ENCODE measurements around the gene PRSS50.

Gene PRSS50

GRCh38 chr3:46684891-46685290 is 32.8 kb downstream of the PRSS50 start:
- no peak overlapping the region for H3K4me3 ChIP-seq (ENCODE audit: low read length in 2 of 2)
- no peaks in the 10 kb centered on the region for H3K4me1 ChIP-seq (ENCODE audit: control insufficient read depth, insufficient read depth, low read length)
- H3K36me3 ChIP-seq (ENCODE audit: control insufficient read depth in 2 of 2, insufficient read depth in 2 of 2, low read length in 2 of 2), result peaks cover 0 to 2% of the 10 kb centered on the region in 2 donors
- H3K9ac ChIP-seq (ENCODE audit: low read length in 2 of 2), result no peak overlapping the region
- H3K27me3 ChIP-seq (ENCODE audit: control insufficient read depth in 1 of 2, insufficient read depth in 2 of 2, low read length in 2 of 2), result no peaks in the 10 kb centered on the region
- H3K9me3 ChIP-seq (ENCODE audit: control insufficient read depth in 2 of 2, low read length in 2 of 2), result no peaks in the 10 kb centered on the region
- no peak overlapping the region for H3K27ac ChIP-seq (ENCODE audit: low read length)

GRCh38 chr3:46682974-46683373 is 34.7 kb downstream of the PRSS50 start:
- Histone ChIP-seq H3K9me3 (ENCODE audit: control insufficient read depth in 2 of 2, low read length in 2 of 2) (no peaks in the 10 kb centered on the region), H3K36me3 (ENCODE audit: control insufficient read depth in 2 of 2, insufficient read depth in 2 of 2, low read length in 2 of 2) (no peaks in the 10 kb centered on the region), H3K4me1 (ENCODE audit: control insufficient read depth, insufficient read depth, low read length) (no peaks in the 10 kb centered on the region), H3K9ac (ENCODE audit: low read length in 2 of 2) (no peak overlapping the region), H3K27ac (ENCODE audit: low read length) (no peak overlapping the region), H3K4me3 (ENCODE audit: low read length in 2 of 2) (no peak overlapping the region), H3K27me3 (ENCODE audit: control insufficient read depth in 1 of 2, insufficient read depth in 2 of 2, low read length in 2 of 2) (no peaks in the 10 kb centered on the region)

- no peaks in the 10 kb centered on the region for H3K4me1 ChIP-seq (ENCODE audit: control insufficient read depth, insufficient read depth, low read length)
- no peaks in the 10 kb centered on the region for H3K9me3 ChIP-seq (ENCODE audit: control insufficient read depth in 2 of 2, low read length in 2 of 2)
- no peak overlapping the region for H3K9ac ChIP-seq (ENCODE audit: low read length in 2 of 2)
- no peak overlapping the region for H3K4me3 ChIP-seq (ENCODE audit: low read length in 2 of 2)
- no peak overlapping the region for H3K27ac ChIP-seq (ENCODE audit: low read length)
- H3K36me3 ChIP-seq (ENCODE audit: control insufficient read depth in 2 of 2, insufficient read depth in 2 of 2, low read length in 2 of 2), result no peaks in the 10 kb centered on the region
- H3K27me3 ChIP-seq (ENCODE audit: control insufficient read depth in 1 of 2, insufficient read depth in 2 of 2, low read length in 2 of 2), result no peaks in the 10 kb centered on the region
These were observed 35.7 kb downstream of the PRSS50 start for GRCh38 chr3:46681856-46682540.

GRCh38 chr3:46681387-46681786 is 36.3 kb downstream of the PRSS50 start:
- Histone ChIP-seq H3K4me1 (ENCODE audit: control insufficient read depth, insufficient read depth, low read length) (peaks cover 1% of the 10 kb centered on the region), H3K9ac (ENCODE audit: low read length in 2 of 2) (no peak overlapping the region), H3K27ac (ENCODE audit: low read length) (no peak overlapping the region), H3K4me3 (ENCODE audit: low read length in 2 of 2) (no peak overlapping the region), H3K36me3 (ENCODE audit: control insufficient read depth in 2 of 2, insufficient read depth in 2 of 2, low read length in 2 of 2) (no peaks in the 10 kb centered on the region), H3K27me3 (ENCODE audit: control insufficient read depth in 1 of 2, insufficient read depth in 2 of 2, low read length in 2 of 2) (no peaks in the 10 kb centered on the region), H3K9me3 (ENCODE audit: control insufficient read depth in 2 of 2, low read length in 2 of 2) (no peaks in the 10 kb centered on the region)

- peaks cover 6% of the 10 kb centered on the region for H3K4me1 ChIP-seq (ENCODE audit: control insufficient read depth, insufficient read depth, low read length)
- H3K9me3 ChIP-seq (ENCODE audit: control insufficient read depth in 2 of 2, low read length in 2 of 2), result no peaks in the 10 kb centered on the region
- no peak overlapping the region for H3K27ac ChIP-seq (ENCODE audit: low read length)
- H3K9ac ChIP-seq (ENCODE audit: low read length in 2 of 2), result no peak overlapping the region
- H3K4me3 ChIP-seq (ENCODE audit: low read length in 2 of 2), result no peak overlapping the region
- no peaks in the 10 kb centered on the region for H3K36me3 ChIP-seq (ENCODE audit: control insufficient read depth in 2 of 2, insufficient read depth in 2 of 2, low read length in 2 of 2)
- H3K27me3 ChIP-seq (ENCODE audit: control insufficient read depth in 1 of 2, insufficient read depth in 2 of 2, low read length in 2 of 2), result no peaks in the 10 kb centered on the region
These were observed 37.3 kb downstream of the PRSS50 start for GRCh38 chr3:46680298-46680826.

GRCh38 chr3:46679681-46680080 is 38.0 kb downstream of the PRSS50 start:
- H3K9me3 ChIP-seq (ENCODE audit: control insufficient read depth in 2 of 2, low read length in 2 of 2), result no peaks in the 10 kb centered on the region
- peaks cover 6% of the 10 kb centered on the region for H3K4me1 ChIP-seq (ENCODE audit: control insufficient read depth, insufficient read depth, low read length)
- no peak overlapping the region for H3K4me3 ChIP-seq (ENCODE audit: low read length in 2 of 2)
- no peaks in the 10 kb centered on the region for H3K36me3 ChIP-seq (ENCODE audit: control insufficient read depth in 2 of 2, insufficient read depth in 2 of 2, low read length in 2 of 2)
- H3K27ac ChIP-seq (ENCODE audit: low read length), result no peak overlapping the region
- no peak overlapping the region for H3K9ac ChIP-seq (ENCODE audit: low read length in 2 of 2)
- H3K27me3 ChIP-seq (ENCODE audit: control insufficient read depth in 1 of 2, insufficient read depth in 2 of 2, low read length in 2 of 2), result no peaks in the 10 kb centered on the region

- H3K4me1 ChIP-seq (ENCODE audit: control insufficient read depth, insufficient read depth, low read length), result peaks cover 6% of the 10 kb centered on the region
- H3K36me3 ChIP-seq (ENCODE audit: control insufficient read depth in 2 of 2, insufficient read depth in 2 of 2, low read length in 2 of 2), result no peaks in the 10 kb centered on the region
- no peaks in the 10 kb centered on the region for H3K27me3 ChIP-seq (ENCODE audit: control insufficient read depth in 1 of 2, insufficient read depth in 2 of 2, low read length in 2 of 2)
- no peaks in the 10 kb centered on the region for H3K9me3 ChIP-seq (ENCODE audit: control insufficient read depth in 2 of 2, low read length in 2 of 2)
- no peak overlapping the region for H3K4me3 ChIP-seq (ENCODE audit: low read length in 2 of 2)
- no peak overlapping the region for H3K27ac ChIP-seq (ENCODE audit: low read length)
- H3K9ac ChIP-seq (ENCODE audit: low read length in 2 of 2), result no peak overlapping the region
These were observed 39.4 kb downstream of the PRSS50 start for GRCh38 chr3:46678280-46678679.

GRCh38 chr3:46677411-46677726 is 40.3 kb downstream of the PRSS50 start:
- Histone ChIP-seq H3K9me3 (ENCODE audit: control insufficient read depth in 2 of 2, low read length in 2 of 2) (no peaks in the 10 kb centered on the region), H3K4me1 (ENCODE audit: control insufficient read depth, insufficient read depth, low read length) (peaks cover 6% of the 10 kb centered on the region), H3K27me3 (ENCODE audit: control insufficient read depth in 1 of 2, insufficient read depth in 2 of 2, low read length in 2 of 2) (no peaks in the 10 kb centered on the region), H3K36me3 (ENCODE audit: control insufficient read depth in 2 of 2, insufficient read depth in 2 of 2, low read length in 2 of 2) (no peaks in the 10 kb centered on the region), H3K4me3 (ENCODE audit: low read length in 2 of 2) (no peak overlapping the region), H3K9ac (ENCODE audit: low read length in 2 of 2) (no peak overlapping the region), H3K27ac (ENCODE audit: low read length) (no peak overlapping the region)

GRCh38 chr3:46676601-46677410 is 40.9 kb downstream of the PRSS50 start:
- no peaks in the 10 kb centered on the region for H3K9me3 ChIP-seq (ENCODE audit: control insufficient read depth in 2 of 2, low read length in 2 of 2)
- no peaks in the 10 kb centered on the region for H3K36me3 ChIP-seq (ENCODE audit: control insufficient read depth in 2 of 2, insufficient read depth in 2 of 2, low read length in 2 of 2)
- H3K27me3 ChIP-seq (ENCODE audit: control insufficient read depth in 1 of 2, insufficient read depth in 2 of 2, low read length in 2 of 2), result no peaks in the 10 kb centered on the region
- H3K27ac ChIP-seq (ENCODE audit: low read length), result no peak overlapping the region
- peaks cover 6% of the 10 kb centered on the region for H3K4me1 ChIP-seq (ENCODE audit: control insufficient read depth, insufficient read depth, low read length)
- no peak overlapping the region for H3K4me3 ChIP-seq (ENCODE audit: low read length in 2 of 2)
- H3K9ac ChIP-seq (ENCODE audit: low read length in 2 of 2), result no peak overlapping the region

- Histone ChIP-seq H3K27me3 (ENCODE audit: control insufficient read depth in 1 of 2, insufficient read depth in 2 of 2, low read length in 2 of 2) (no peaks in the 10 kb centered on the region), H3K4me3 (ENCODE audit: low read length in 2 of 2) (no peak overlapping the region), H3K9me3 (ENCODE audit: control insufficient read depth in 2 of 2, low read length in 2 of 2) (no peaks in the 10 kb centered on the region), H3K27ac (ENCODE audit: low read length) (no peak overlapping the region), H3K9ac (ENCODE audit: low read length in 2 of 2) (no peak overlapping the region), H3K4me1 (ENCODE audit: control insufficient read depth, insufficient read depth, low read length) (peaks cover 6% of the 10 kb centered on the region), H3K36me3 (ENCODE audit: control insufficient read depth in 2 of 2, insufficient read depth in 2 of 2, low read length in 2 of 2) (no peaks in the 10 kb centered on the region)
These were observed 41.7 kb downstream of the PRSS50 start for GRCh38 chr3:46675843-46676567.

Data from stomach smooth muscle (tissue), 2 donors.